H1 (cell line): ENCODE results near the gene MSL3B.

ENCODE experiments used
- NANOG ChIP-seq: IDR thresholded peaks from 2 replicates; pipeline ENCODE4 v1.6.1; 2011; ENCODE audit warnings: low read length, low read depth, mild to moderate bottlenecking, inconsistent platforms; ENCODE audit not compliant: insufficient read depth, poor library complexity, severe bottlenecking
- RNF2 ChIP-seq: fragments of 200-900, 300-1000 bp; sonication (generic); IDR thresholded peaks from 2 replicates; pipeline ENCODE4 v1.7.1; 2016; ENCODE audit warnings: borderline replicate concordance, low read depth, mild to moderate bottlenecking, antibody characterized with exemption, low read length; ENCODE audit not compliant: poor library complexity, severe bottlenecking; ENCODE audit errors: missing control alignments

MSL3B gene

DNA sequence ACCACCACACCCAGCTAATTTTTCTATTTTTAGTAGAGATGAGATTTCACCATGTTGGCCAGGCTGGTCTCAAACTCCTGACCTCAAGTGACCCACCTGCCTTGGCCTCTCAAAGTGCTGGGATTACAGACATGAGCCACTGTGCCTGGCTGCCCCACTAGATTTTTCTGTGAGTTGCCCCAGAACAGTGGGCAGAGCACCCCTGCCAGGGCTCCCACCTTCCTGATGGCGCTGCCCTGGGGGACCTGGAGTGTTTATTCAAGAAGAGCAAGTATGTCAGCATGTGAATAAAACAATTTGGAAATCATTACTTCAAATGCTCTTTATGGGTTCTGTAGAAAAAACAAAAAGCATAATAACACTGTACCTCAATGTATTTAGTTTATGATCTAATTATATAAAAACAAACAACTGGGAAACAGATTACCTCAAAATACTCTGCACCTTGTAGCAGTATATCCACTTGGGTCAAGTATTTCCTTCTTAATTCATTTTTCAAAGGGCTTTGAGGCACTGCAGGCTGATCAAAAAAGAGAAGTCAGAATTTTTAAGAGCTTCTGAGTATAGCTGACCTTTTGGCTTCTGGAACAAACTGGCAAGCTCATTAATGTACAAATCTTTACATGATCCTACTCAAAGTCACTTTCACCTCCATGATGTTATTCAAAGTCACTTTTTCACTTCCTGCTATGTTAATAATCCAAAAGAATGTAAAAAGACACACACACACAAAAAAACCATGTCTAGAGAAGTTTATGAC lies 22.7 kb downstream of the MSL3B start (continued):
- TF ChIP-seq RNF2 (no peak), NANOG (no peak)
